Neural cell (in vitro differentiated cells): ENCODE results near the gene MATN3.

Experiments used
- CTCF ChIP-seq: fragments of 450-650 bp; IDR thresholded peaks from 2 replicates; pipeline ENCODE4 v1.5.1; 2014; ENCODE audit warnings: antibody characterized with exemption, mild to moderate bottlenecking, moderate library complexity; ENCODE audit not compliant: poor library complexity, severe bottlenecking
- EP300 ChIP-seq: fragments of 450-650 bp; conservative IDR thresholded peaks from 2 replicates; pipeline ENCODE4 v1.6.1; 2014; ENCODE audit warnings: antibody characterized with exemption, mild to moderate bottlenecking, moderate library complexity; ENCODE audit not compliant: poor library complexity, severe bottlenecking
- EZH2 ChIP-seq: fragments of 200-600, 300-800 bp; shearing (Covaris generic), sonication (generic); IDR thresholded peaks from 2 replicates; pipeline ENCODE4 v1.6.1; 2014; ENCODE audit warnings: antibody characterized with exemption, low read length, borderline replicate concordance, mild to moderate bottlenecking; ENCODE audit not compliant: insufficient read depth, poor library complexity, severe bottlenecking
- POLR2AphosphoS5 ChIP-seq: IDR thresholded peaks from 2 replicates; pipeline ENCODE4 v1.6.1; 2012
- RAD21 ChIP-seq: fragments of 450-650 bp; conservative IDR thresholded peaks from 2 replicates; pipeline ENCODE4 v1.6.1; 2014; ENCODE audit warnings: antibody characterized with exemption, mild to moderate bottlenecking, moderate library complexity
- TF ChIP-seq, protein P1 (sequence below): IDR thresholded peaks from 2 replicates; pipeline ENCODE4 v1.6.1; 2012; ENCODE audit warnings: borderline replicate concordance

GRCh38 chr2:20015482-20016083 lies 3.1 kb upstream of the MATN3 start:
- TF ChIP-seq CTCF (peak; percentile 70), EZH2 (no peak), EP300 (no peak), POLR2AphosphoS5 (no peak), RAD21 (peak; percentile 61)
- TF ChIP-seq, protein P1, sequence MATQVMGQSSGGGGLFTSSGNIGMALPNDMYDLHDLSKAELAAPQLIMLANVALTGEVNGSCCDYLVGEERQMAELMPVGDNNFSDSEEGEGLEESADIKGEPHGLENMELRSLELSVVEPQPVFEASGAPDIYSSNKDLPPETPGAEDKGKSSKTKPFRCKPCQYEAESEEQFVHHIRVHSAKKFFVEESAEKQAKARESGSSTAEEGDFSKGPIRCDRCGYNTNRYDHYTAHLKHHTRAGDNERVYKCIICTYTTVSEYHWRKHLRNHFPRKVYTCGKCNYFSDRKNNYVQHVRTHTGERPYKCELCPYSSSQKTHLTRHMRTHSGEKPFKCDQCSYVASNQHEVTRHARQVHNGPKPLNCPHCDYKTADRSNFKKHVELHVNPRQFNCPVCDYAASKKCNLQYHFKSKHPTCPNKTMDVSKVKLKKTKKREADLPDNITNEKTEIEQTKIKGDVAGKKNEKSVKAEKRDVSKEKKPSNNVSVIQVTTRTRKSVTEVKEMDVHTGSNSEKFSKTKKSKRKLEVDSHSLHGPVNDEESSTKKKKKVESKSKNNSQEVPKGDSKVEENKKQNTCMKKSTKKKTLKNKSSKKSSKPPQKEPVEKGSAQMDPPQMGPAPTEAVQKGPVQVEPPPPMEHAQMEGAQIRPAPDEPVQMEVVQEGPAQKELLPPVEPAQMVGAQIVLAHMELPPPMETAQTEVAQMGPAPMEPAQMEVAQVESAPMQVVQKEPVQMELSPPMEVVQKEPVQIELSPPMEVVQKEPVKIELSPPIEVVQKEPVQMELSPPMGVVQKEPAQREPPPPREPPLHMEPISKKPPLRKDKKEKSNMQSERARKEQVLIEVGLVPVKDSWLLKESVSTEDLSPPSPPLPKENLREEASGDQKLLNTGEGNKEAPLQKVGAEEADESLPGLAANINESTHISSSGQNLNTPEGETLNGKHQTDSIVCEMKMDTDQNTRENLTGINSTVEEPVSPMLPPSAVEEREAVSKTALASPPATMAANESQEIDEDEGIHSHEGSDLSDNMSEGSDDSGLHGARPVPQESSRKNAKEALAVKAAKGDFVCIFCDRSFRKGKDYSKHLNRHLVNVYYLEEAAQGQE, result no peak
